ENCODE results near the gene GDF10. TPM values are rescaled to one million over a fixed set of nuclear protein-coding genes. Genes with fewer than 3 reads are reported as not detected.

GDF10 gene
- total RNA-seq, 1 donor from 2014 or later: 14.4 TPM

GRCh38 chr10:47266602-47267001 lies 33.4 kb upstream of the GDF10 start:
- DNase-seq (ENCODE audit: low spot score) (no peak), ATAC-seq (no peak)
- intact Hi-C loops (cut with DNase I): no loop called here

- intact Hi-C loops (cut with DNase I): no loop called here
- ATAC-seq (no peak), DNase-seq (ENCODE audit: low spot score) (no peak)
Measured at GRCh38 chr10:47268696-47269095, 31.3 kb upstream of the GDF10 start.

GRCh38 chr10:47269294-47269693 lies 30.7 kb upstream of the GDF10 start:
- DNase-seq (ENCODE audit: low spot score): no peak

GRCh38 chr10:47276071-47276470 lies 23.9 kb upstream of the GDF10 start:
- DNase-seq (ENCODE audit: low spot score): no peak
- intact Hi-C loops (cut with DNase I): no loop called here
- no peak for ATAC-seq

More at GRCh38 chr10:47269294-47269693, 30.7 kb upstream of the GDF10 start:
- ATAC-seq: no peak
- intact Hi-C loops (cut with DNase I): no loop called here

- intact Hi-C loops (cut with DNase I): no loop called here
- peak; percentile 20 for ATAC-seq
- DNase-seq (ENCODE audit: low spot score): no peak
Measured at GRCh38 chr10:47276576-47277351, 23.2 kb upstream of the GDF10 start.

GRCh38 chr10:47277352-47278151 lies 22.4 kb upstream of the GDF10 start:
- ATAC-seq (no peak), DNase-seq (ENCODE audit: low spot score) (no peak)
- intact Hi-C loops (cut with DNase I): no loop called here

GRCh38 chr10:47278152-47278473 lies 21.9 kb upstream of the GDF10 start:
- ATAC-seq: no peak
- no peak for DNase-seq (ENCODE audit: low spot score)
- intact Hi-C loops (cut with DNase I): no loop called here

- intact Hi-C loops (cut with DNase I): no loop called here
- no peak for ATAC-seq
- no peak for DNase-seq (ENCODE audit: low spot score)
Measured at GRCh38 chr10:47278720-47279119, 21.3 kb upstream of the GDF10 start.

- intact Hi-C loops (cut with DNase I): no loop called here
- ATAC-seq: no peak
- DNase-seq (ENCODE audit: low spot score): no peak
Measured at GRCh38 chr10:47279276-47279675, 20.7 kb upstream of the GDF10 start.

GRCh38 chr10:47282005-47282656 lies 17.9 kb upstream of the GDF10 start:
- DNase-seq (ENCODE audit: low spot score): no peak
- intact Hi-C loops (cut with DNase I): no loop called here
- ATAC-seq: no peak

GRCh38 chr10:47282657-47283018 lies 17.4 kb upstream of the GDF10 start:
- intact Hi-C loops (cut with DNase I): no loop called here
- DNase-seq (ENCODE audit: low spot score): no peak

GRCh38 chr10:47283101-47283630 lies 16.8 kb upstream of the GDF10 start:
- ATAC-seq (no peak), DNase-seq (ENCODE audit: low spot score) (peak; percentile 37)
- intact Hi-C loops (cut with DNase I): no loop called here

More at GRCh38 chr10:47282657-47283018, 17.4 kb upstream of the GDF10 start:
- ATAC-seq: no peak

- intact Hi-C loops (cut with DNase I): no loop called here
- DNase-seq (ENCODE audit: low spot score) (no peak), ATAC-seq (no peak)
Measured at GRCh38 chr10:47283848-47284247, 16.1 kb upstream of the GDF10 start.

GRCh38 chr10:47285381-47286115 lies 14.4 kb upstream of the GDF10 start:
- intact Hi-C loops (cut with DNase I): no loop called here
- ATAC-seq: no peak
- no peak for DNase-seq (ENCODE audit: low spot score)

- ATAC-seq: no peak
- intact Hi-C loops (cut with DNase I): no loop called here
- DNase-seq (ENCODE audit: low spot score): no peak
Measured at GRCh38 chr10:47286116-47286505, 13.9 kb upstream of the GDF10 start.

- DNase-seq (ENCODE audit: low spot score) (no peak), ATAC-seq (no peak)
- intact Hi-C loops (cut with DNase I): no loop called here
Measured at GRCh38 chr10:47286591-47287315, 13.2 kb upstream of the GDF10 start.

- DNase-seq (ENCODE audit: low spot score) (no peak), ATAC-seq (no peak)
- intact Hi-C loops (cut with DNase I): no loop called here
Measured at GRCh38 chr10:47287365-47287802, 12.6 kb upstream of the GDF10 start.

GRCh38 chr10:47287805-47288204 lies 12.2 kb upstream of the GDF10 start:
- no peak for ATAC-seq
- intact Hi-C loops (cut with DNase I): no loop called here
- no peak for DNase-seq (ENCODE audit: low spot score)
